Stimulated activated CD4-positive, alpha-beta T cell treated with anti-CD3 and anti-CD28 coated beads, TNF-alpha, amount 100 ng/mL, for 24 hours (primary cell): ENCODE measurements around the gene HDLBP.
"Not testable (repeated sequence)": the region's sequence is repeated elsewhere in the genome, so short reads cannot be mapped to it uniquely, and the experiment has no call there.

Source experiments
- DNase-seq, 3 experiments: peaks; one replicate each; pipeline ENCODE4 v3.0.0-alpha.2; 2020; ENCODE audit warnings: low read depth in 3 of 3

HDLBP gene

GRCh38 chr2:241214209-241214608, 101.3 kb downstream of the HDLBP start:
- no peak for DNase-seq

- no peak for DNase-seq
These were observed 101.9 kb downstream of the HDLBP start for GRCh38 chr2:241213567-241213966.

GRCh38 chr2:241213041-241213440, 102.4 kb downstream of the HDLBP start:
- no peak for DNase-seq

DNA sequence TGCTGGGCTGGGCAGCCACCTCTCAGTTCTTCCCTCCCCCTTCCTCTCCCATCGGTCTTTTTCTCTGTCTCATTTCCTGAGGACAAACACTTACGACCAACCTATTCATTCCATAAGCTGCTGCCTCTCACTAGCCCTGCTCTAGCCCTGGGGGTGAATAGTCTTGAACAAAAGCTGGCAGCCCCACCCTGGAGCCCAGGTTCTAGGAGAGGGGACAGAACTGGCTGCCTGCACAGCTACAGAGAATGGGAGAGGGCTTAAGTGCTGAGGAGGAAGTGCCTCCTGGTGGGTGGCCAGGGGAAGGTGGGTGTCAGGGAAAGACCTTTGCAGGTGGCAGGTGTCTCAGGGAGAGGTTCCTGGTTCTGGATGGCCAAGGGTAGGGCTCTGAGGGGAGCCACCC, 104.2 kb downstream of the HDLBP start:
- no peak for DNase-seq

DNA sequence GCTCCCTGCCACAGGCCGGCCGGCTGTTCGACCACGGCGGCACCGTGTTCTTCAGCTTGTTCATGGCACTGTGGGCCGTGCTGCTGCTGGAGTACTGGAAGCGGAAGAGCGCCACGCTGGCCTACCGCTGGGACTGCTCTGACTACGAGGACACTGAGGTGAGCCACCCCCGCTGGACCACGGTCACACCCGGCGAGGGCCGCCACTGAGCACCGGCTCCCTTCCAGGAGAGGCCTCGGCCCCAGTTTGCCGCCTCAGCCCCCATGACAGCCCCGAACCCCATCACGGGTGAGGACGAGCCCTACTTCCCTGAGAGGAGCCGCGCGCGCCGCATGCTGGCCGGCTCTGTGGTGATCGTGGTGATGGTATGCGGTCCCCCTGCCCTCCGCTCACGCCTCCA, 106.2 kb downstream of the HDLBP start:
- no peak for DNase-seq

- DNase-seq: no peak
These were observed 107.4 kb downstream of the HDLBP start for GRCh38 chr2:241208058-241208457.

GRCh38 chr2:241207641-241208040, 107.8 kb downstream of the HDLBP start:
- no peak for DNase-seq

- no peak for DNase-seq
These were observed 108.3 kb downstream of the HDLBP start for GRCh38 chr2:241207151-241207550.

- no peak for DNase-seq
These were observed 110.4 kb downstream of the HDLBP start for GRCh38 chr2:241205086-241205485.

DNA sequence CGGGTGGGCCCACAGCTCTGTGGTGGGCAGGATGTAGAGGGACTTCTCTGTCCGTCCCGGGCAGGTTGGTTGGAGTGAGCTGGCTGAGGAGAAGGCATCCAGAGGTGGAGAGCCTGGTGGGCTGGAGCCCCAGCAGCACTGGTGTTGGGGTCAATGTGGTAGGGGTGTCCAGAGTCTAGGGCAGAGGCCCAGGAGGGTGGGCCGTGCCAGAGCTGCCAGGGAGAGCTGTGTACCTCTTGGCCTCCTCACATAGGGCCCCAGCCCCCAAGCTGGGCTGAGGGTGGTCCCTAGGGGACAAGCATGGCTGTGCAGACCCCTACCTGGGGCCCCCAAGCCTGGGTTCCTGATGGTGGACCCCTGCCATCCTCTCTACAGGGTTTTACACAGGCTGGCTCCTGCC, 111.0 kb downstream of the HDLBP start:
- no peak for DNase-seq

DNA sequence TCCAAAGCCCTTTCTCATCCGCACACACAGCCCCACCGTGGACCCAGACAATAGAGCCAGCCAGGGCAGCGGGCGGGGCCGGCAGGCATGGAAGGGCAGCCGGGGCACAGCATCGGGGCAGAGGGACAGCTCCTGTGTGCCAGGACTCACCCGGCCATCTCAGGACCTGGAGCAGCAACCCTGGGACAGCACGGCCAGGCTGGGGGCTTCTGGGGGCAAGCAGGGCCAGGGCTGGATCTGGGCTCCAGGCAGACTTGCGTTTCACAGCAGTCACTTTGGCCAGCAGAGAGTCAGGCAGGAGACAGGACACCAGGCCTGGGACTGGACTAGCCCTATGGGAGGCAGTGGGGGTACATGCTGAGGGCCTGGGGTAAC, 111.5 kb downstream of the HDLBP start:
- DNase-seq: no peak

- no peak for DNase-seq
These were observed 112.1 kb downstream of the HDLBP start for GRCh38 chr2:241203218-241204009.

- no peak for DNase-seq
These were observed 112.8 kb downstream of the HDLBP start for GRCh38 chr2:241202681-241203080.

- no peak for DNase-seq
These were observed 113.2 kb downstream of the HDLBP start for GRCh38 chr2:241202268-241202585.

DNA sequence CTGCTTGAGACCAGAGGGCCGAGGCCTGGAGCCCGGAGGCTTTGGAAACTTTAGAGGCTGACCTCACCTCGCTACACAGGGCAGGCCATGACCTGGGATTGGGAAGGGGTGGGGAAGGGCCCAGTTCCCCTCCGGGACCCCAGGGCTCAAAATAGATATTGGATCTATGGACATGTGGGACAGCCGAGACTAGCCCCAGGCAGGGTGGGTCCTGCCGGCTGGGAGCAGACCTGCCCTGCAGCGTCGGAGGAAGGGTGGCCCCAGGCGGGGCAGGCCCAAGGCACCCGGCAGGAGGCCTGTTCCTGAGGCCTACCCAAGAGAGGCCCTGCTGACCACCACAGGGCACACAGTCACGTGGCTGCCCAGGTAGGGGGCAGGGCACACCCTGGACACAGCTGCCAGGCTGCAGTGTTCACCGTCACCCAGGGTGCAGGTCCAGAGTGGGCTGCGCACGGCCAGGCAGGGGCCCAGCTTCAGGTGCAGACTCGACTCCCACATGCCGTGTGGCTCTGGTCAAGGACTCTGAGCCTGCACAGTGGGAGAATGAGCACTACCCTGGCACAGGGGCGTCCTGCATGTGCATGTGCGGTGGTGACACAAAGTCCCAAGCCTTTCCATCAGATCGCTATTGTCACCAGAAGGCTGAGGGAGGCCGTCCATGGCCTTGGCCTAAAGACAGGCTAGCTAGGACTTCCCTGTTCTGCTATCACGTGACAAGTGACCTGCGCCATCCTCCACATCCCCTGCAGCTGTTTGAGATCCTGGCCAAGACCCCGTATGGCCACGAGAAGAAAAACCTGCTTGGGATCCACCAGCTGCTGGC, 113.8 kb downstream of the HDLBP start:
- DNase-seq: no peak

GRCh38 chr2:241200822-241201395, 114.6 kb downstream of the HDLBP start:
- no peak for DNase-seq

GRCh38 chr2:241199897-241200821, 115.3 kb downstream of the HDLBP start:
- DNase-seq: no peak

GRCh38 chr2:241199286-241199685, 116.2 kb downstream of the HDLBP start:
- DNase-seq: no peak

DNA sequence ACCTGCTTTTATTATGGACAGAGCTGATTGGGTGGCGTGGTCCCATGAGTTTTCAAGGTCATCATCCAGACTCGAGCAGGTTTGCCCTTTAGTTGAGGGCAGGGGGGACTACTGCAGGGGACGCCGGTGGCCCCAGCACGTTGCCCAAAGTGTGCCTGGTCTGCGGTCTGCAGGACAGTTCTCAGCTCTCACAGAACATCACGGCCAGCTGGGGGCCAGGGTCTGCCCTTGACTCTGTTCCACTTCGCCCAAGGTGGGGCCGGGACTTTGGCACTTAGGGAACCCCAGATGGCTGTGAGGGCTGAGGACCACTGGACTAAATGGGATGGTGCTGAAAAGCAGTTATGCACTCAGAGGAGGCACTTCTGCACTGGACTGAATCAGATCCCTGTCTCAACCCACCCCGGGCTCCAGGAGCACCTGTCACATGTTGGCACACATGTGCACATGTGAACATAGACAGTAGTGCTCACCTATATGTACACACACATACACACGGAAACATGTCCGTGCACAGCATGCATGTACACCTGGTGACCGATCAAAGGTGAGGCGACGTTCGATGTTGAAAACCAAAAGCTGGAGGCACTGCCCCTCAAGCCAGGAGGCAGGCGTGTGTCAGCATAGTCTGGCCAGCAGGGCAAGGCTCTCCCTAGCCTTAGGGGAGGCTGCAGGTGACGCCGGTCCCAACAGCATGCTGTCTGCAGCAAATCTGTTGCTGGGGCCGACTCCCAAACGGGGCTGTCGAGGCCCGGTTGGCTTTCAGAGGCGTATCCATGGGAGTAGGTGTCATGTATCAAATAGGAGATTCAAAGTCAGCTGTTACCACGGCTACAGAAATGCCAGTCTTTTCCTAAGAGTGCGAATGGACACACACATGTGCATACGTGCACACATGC, 116.8 kb downstream of the HDLBP start:
- DNase-seq: no peak

- no peak for DNase-seq
These were observed 117.5 kb downstream of the HDLBP start for GRCh38 chr2:241197947-241198346.

DNA sequence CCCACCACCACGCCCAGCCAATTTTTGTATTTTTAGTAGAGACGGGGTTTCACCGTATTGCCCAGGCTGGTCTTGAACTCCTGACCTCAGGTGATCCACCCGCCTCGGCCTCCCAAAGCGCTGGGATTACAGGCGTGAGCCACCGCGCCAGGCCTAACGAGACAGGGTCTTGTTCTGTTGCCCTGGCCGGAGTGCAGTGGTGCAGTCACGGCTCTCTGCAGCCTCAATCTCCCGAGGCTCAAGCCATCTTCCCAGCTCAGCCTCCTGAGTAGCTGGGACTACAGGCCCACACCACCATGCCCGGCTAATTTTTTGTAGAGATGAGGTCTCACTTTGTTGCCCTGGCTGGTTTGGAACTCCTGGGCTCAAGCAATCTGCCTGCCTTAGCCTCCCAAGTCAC, 118.2 kb downstream of the HDLBP start:
- DNase-seq: not testable (repeated sequence)
